Activated naive CD4-positive, alpha-beta T cell treated with anti-CD3 and anti-CD28 coated beads, Interleukin-2, amount 50 U/mL, for 24 hours (primary cell): ENCODE measurements around the gene ACTN3.
"Not testable (repeated sequence)": the region's sequence is repeated elsewhere in the genome, so short reads cannot be mapped to it uniquely, and the experiment has no call there.

Source experiments
- H3K27ac Mint-ChIP-seq: one replicate; pipeline ENCODE4 v1.8.0; 2021; ENCODE audit warnings: mild to moderate bottlenecking, mixed read lengths
- H3K27me3 Mint-ChIP-seq: one replicate; pipeline ENCODE4 v1.8.0; 2021; ENCODE audit warnings: mixed read lengths
- H3K36me3 Mint-ChIP-seq: one replicate; pipeline ENCODE4 v1.8.0; 2021; ENCODE audit warnings: mixed read lengths
- H3K4me1 Mint-ChIP-seq: one replicate; pipeline ENCODE4 v1.8.0; 2021; ENCODE audit warnings: mixed read lengths
- H3K4me3 Mint-ChIP-seq: one replicate; pipeline ENCODE4 v1.8.0; 2021; ENCODE audit warnings: mild to moderate bottlenecking, mixed read lengths
- H3K9me3 Mint-ChIP-seq: one replicate; pipeline ENCODE4 v1.8.0; 2021; ENCODE audit warnings: mixed read lengths

Gene ACTN3

GRCh38 chr11:66570079-66570849 lies 23.6 kb downstream of the ACTN3 start:
- H3K36me3 Mint-ChIP-seq = peaks cover 1% of the 10 kb centered on the region
- no peak overlapping the region for H3K4me3 Mint-ChIP-seq
- no peak overlapping the region for H3K27ac Mint-ChIP-seq
- H3K4me1 Mint-ChIP-seq = peaks cover 14% of the 10 kb centered on the region
- H3K9me3 Mint-ChIP-seq = no peaks in the 10 kb centered on the region
- no peaks in the 10 kb centered on the region for H3K27me3 Mint-ChIP-seq

GRCh38 chr11:66570850-66571180 lies 24.1 kb downstream of the ACTN3 start:
- H3K36me3 Mint-ChIP-seq = peaks cover 1% of the 10 kb centered on the region
- peaks cover 1% of the 10 kb centered on the region for H3K27me3 Mint-ChIP-seq
- H3K9me3 Mint-ChIP-seq = no peaks in the 10 kb centered on the region
- no peak overlapping the region for H3K4me3 Mint-ChIP-seq
- no peak overlapping the region for H3K27ac Mint-ChIP-seq
- H3K4me1 Mint-ChIP-seq = peaks cover 14% of the 10 kb centered on the region

- Mint-ChIP-seq H3K36me3 (peaks cover 1% of the 10 kb centered on the region), H3K27me3 (peaks cover 2% of the 10 kb centered on the region), H3K9me3 (no peaks in the 10 kb centered on the region), H3K4me1 (peaks cover 22% of the 10 kb centered on the region), H3K27ac (no peak overlapping the region), H3K4me3 (peak overlapping the region; percentile 42)
These were observed 32.4 kb downstream of the ACTN3 start for GRCh38 chr11:66579017-66579606.

GRCh38 chr11:66580803-66581202 lies 34.1 kb downstream of the ACTN3 start:
- Mint-ChIP-seq H3K27me3 (peaks cover 1% of the 10 kb centered on the region), H3K27ac (no peak overlapping the region), H3K4me3 (no peak overlapping the region), H3K36me3 (peaks cover 1% of the 10 kb centered on the region), H3K9me3 (no peaks in the 10 kb centered on the region), H3K4me1 (peaks cover 22% of the 10 kb centered on the region)

- Mint-ChIP-seq H3K27ac (no peak overlapping the region), H3K4me1 (peaks cover 22% of the 10 kb centered on the region), H3K36me3 (peaks cover 1% of the 10 kb centered on the region), H3K9me3 (no peaks in the 10 kb centered on the region), H3K27me3 (peaks cover 1% of the 10 kb centered on the region), H3K4me3 (no peak overlapping the region)
These were observed 34.6 kb downstream of the ACTN3 start for GRCh38 chr11:66581261-66581660.

- H3K36me3 Mint-ChIP-seq = not testable (repeated sequence)
These were observed 36.0 kb downstream of the ACTN3 start for GRCh38 chr11:66582565-66583147.

GRCh38 chr11:66585447-66585846 lies 38.7 kb downstream of the ACTN3 start:
- H3K36me3 Mint-ChIP-seq, H3K4me1 Mint-ChIP-seq, H3K9me3 Mint-ChIP-seq, H3K27me3 Mint-ChIP-seq, H3K4me3 Mint-ChIP-seq: not testable (repeated sequence)
- peak overlapping the region; percentile 35 for H3K27ac Mint-ChIP-seq

More at GRCh38 chr11:66582565-66583147, 36.0 kb downstream of the ACTN3 start:
- H3K4me1 Mint-ChIP-seq = peaks cover 22% of the 10 kb centered on the region
- H3K27me3 Mint-ChIP-seq, H3K9me3 Mint-ChIP-seq, H3K27ac Mint-ChIP-seq, H3K4me3 Mint-ChIP-seq: not testable (repeated sequence)

GRCh38 chr11:66586136-66586535 lies 39.4 kb downstream of the ACTN3 start:
- Mint-ChIP-seq H3K9me3 (no peaks in the 10 kb centered on the region), H3K36me3 (peaks cover 1% of the 10 kb centered on the region), H3K27ac (no peak overlapping the region), H3K4me3 (no peak overlapping the region), H3K27me3 (no peaks in the 10 kb centered on the region), H3K4me1 (peaks cover under 1% of the 10 kb centered on the region)

GRCh38 chr11:66589315-66589714 lies 42.6 kb downstream of the ACTN3 start:
- not testable (repeated sequence) for H3K27ac Mint-ChIP-seq, H3K9me3 Mint-ChIP-seq, H3K36me3 Mint-ChIP-seq, H3K4me3 Mint-ChIP-seq, H3K27me3 Mint-ChIP-seq
- peaks cover 15% of the 10 kb centered on the region for H3K4me1 Mint-ChIP-seq

GRCh38 chr11:66589996-66590675 lies 43.4 kb downstream of the ACTN3 start:
- H3K9me3 Mint-ChIP-seq = no peaks in the 10 kb centered on the region
- H3K27me3 Mint-ChIP-seq = no peaks in the 10 kb centered on the region
- H3K4me3 Mint-ChIP-seq = no peak overlapping the region
- no peak overlapping the region for H3K27ac Mint-ChIP-seq
- H3K4me1 Mint-ChIP-seq = peaks cover 23% of the 10 kb centered on the region
- no peaks in the 10 kb centered on the region for H3K36me3 Mint-ChIP-seq

- H3K36me3 Mint-ChIP-seq = no peaks in the 10 kb centered on the region
These were observed 44.5 kb downstream of the ACTN3 start for GRCh38 chr11:66591175-66591574.

GRCh38 chr11:66592457-66593302 lies 46.0 kb downstream of the ACTN3 start, which contains the start of the genes CCDC87 and CCS:
Gene CCDC87, minus strand, starts transcription at chr11:66593063. Its CDS starts 48 bp downstream, at chr11:66593015.
Gene CCS, plus strand, starts transcription at chr11:66593185. Its CDS starts 77 bp downstream, at chr11:66593262.
- peaks cover 38% of the 10 kb centered on the region for H3K4me1 Mint-ChIP-seq
- H3K9me3 Mint-ChIP-seq = no peaks in the 10 kb centered on the region
- H3K27ac Mint-ChIP-seq = peak within 1 kb of the TSS; percentile 100
- no peaks in the 10 kb centered on the region for H3K36me3 Mint-ChIP-seq
- no peaks in the 10 kb centered on the region for H3K27me3 Mint-ChIP-seq
- peak within 1 kb of the TSS; percentile 100 for H3K4me3 Mint-ChIP-seq

More at GRCh38 chr11:66591175-66591574, 44.5 kb downstream of the ACTN3 start:
- no peaks in the 10 kb centered on the region for H3K9me3 Mint-ChIP-seq
- H3K27me3 Mint-ChIP-seq = no peaks in the 10 kb centered on the region
- peaks cover 33% of the 10 kb centered on the region for H3K4me1 Mint-ChIP-seq
- no peak overlapping the region for H3K27ac Mint-ChIP-seq
- no peak overlapping the region for H3K4me3 Mint-ChIP-seq

GRCh38 chr11:66593303-66593635 lies 46.6 kb downstream of the ACTN3 start:
- H3K36me3 Mint-ChIP-seq = no peaks in the 10 kb centered on the region
- no peaks in the 10 kb centered on the region for H3K9me3 Mint-ChIP-seq
- peak overlapping the region; percentile 100 for H3K4me3 Mint-ChIP-seq
- H3K4me1 Mint-ChIP-seq = peaks cover 38% of the 10 kb centered on the region
- no peaks in the 10 kb centered on the region for H3K27me3 Mint-ChIP-seq
- peak overlapping the region; percentile 100 for H3K27ac Mint-ChIP-seq

- Mint-ChIP-seq H3K4me1 (peaks cover 38% of the 10 kb centered on the region), H3K36me3 (no peaks in the 10 kb centered on the region), H3K27ac (no peak overlapping the region), H3K27me3 (no peaks in the 10 kb centered on the region), H3K9me3 (no peaks in the 10 kb centered on the region), H3K4me3 (peak overlapping the region; percentile 100)
These were observed 46.9 kb downstream of the ACTN3 start for GRCh38 chr11:66593650-66594049.

GRCh38 chr11:66595245-66595904 lies 48.7 kb downstream of the ACTN3 start:
- no peaks in the 10 kb centered on the region for H3K9me3 Mint-ChIP-seq
- H3K27me3 Mint-ChIP-seq = no peaks in the 10 kb centered on the region
- peak overlapping the region; percentile 78 for H3K4me3 Mint-ChIP-seq
- peaks cover 38% of the 10 kb centered on the region for H3K4me1 Mint-ChIP-seq
- no peaks in the 10 kb centered on the region for H3K36me3 Mint-ChIP-seq
- H3K27ac Mint-ChIP-seq = peak overlapping the region; percentile 84
